Endodermal cell (in vitro differentiated cells): ENCODE results near the gene TDRD7. TPM values are rescaled to one million over a fixed set of nuclear protein-coding genes. Genes with fewer than 3 reads are reported as not detected.

Source experiments
- DNase-seq: peaks from one replicate; pipeline ENCODE4 v3.0.0-alpha.2; 2017
- H3K27ac ChIP-seq: 2 replicates; pipeline ENCODE4 v1.5.1; 2013; ENCODE audit warnings: mild to moderate bottlenecking, low read depth, low read length, moderate library complexity
- H3K27me3 ChIP-seq: 2 replicates; pipeline ENCODE4 v1.6.1; 2013; ENCODE audit warnings: mild to moderate bottlenecking, low read length, moderate library complexity; ENCODE audit not compliant: insufficient read depth, control insufficient read depth, poor library complexity, severe bottlenecking
- H3K36me3 ChIP-seq: 2 replicates; pipeline ENCODE4 v1.7.0; 2013; ENCODE audit warnings: mild to moderate bottlenecking, low read length, moderate library complexity; ENCODE audit not compliant: control insufficient read depth, insufficient read depth
- H3K4me1 ChIP-seq: one replicate; pipeline ENCODE4 v1.7.0; 2013; ENCODE audit warnings: low read length; ENCODE audit not compliant: control insufficient read depth, insufficient read depth
- H3K4me3 ChIP-seq: 2 replicates; pipeline ENCODE4 v1.5.1; 2013; ENCODE audit warnings: mild to moderate bottlenecking, low read length, moderate library complexity
- H3K9ac ChIP-seq: 2 replicates; pipeline ENCODE4 v1.6.1; 2013; ENCODE audit warnings: mild to moderate bottlenecking, low read length, moderate library complexity; ENCODE audit not compliant: poor library complexity, severe bottlenecking; ENCODE audit errors: extremely low read depth
- H3K9me3 ChIP-seq: 2 replicates; pipeline ENCODE4 v1.6.1; 2013; ENCODE audit warnings: mild to moderate bottlenecking, low read length, moderate library complexity; ENCODE audit not compliant: control insufficient read depth
- H3K27ac Mint-ChIP-seq: 2 replicates; pipeline ENCODE4 v1.8.0; 2020; ENCODE audit warnings: mixed read lengths
- H3K27me3 Mint-ChIP-seq: 2 replicates; pipeline ENCODE4 v1.8.0; 2021; ENCODE audit warnings: mild to moderate bottlenecking, mixed read lengths; ENCODE audit not compliant: insufficient read depth
- H3K36me3 Mint-ChIP-seq: 2 replicates; pipeline ENCODE4 v1.8.0; 2020; ENCODE audit warnings: low read depth, mixed read lengths
- H3K4me1 Mint-ChIP-seq: 2 replicates; pipeline ENCODE4 v1.8.0; 2020; ENCODE audit warnings: mixed read lengths
- H3K4me3 Mint-ChIP-seq: 2 replicates; pipeline ENCODE4 v1.8.0; 2020; ENCODE audit warnings: mild to moderate bottlenecking, moderate library complexity, mixed read lengths
- H3K9me3 Mint-ChIP-seq: 2 replicates; pipeline ENCODE4 v1.8.0; 2020; ENCODE audit warnings: mild to moderate bottlenecking, mixed read lengths
- WGBS, 2 experiments: methylation state at CpG; one replicate each; pipeline versions ENCODE4 v1.1.5 to v1.1.7; 2013; ENCODE audit warnings: missing lambda C conversion rate in 2 of 2, mixed read lengths in 1 of 2; ENCODE audit not compliant: insufficient coverage in 1 of 2, insufficient read length in 1 of 2; 5-methylcytosine and 5-hydroxymethylcytosine counted together
- total RNA-seq, 2 donors: library from RNA; stranded (reverse); fragmentation: NEBNext Ultra II Directional in 1 of 2; extraction: Animal tissue kit (Norgen Biotek cat#: 25700) in 1 of 2; gene quantifications; 2 replicates in 1 of 2; 3 replicates in 1 of 2; pipeline ENCODE4 v1.2.1, GENCODE V29; 2021
- TF ChIP-seq, protein P1 (sequence below): fragments of 200-600 bp; sonication (generic); conservative IDR thresholded peaks from 2 replicates; pipeline ENCODE4 v1.5.0; 2021; ENCODE audit warnings: antibody characterized with exemption, mild to moderate bottlenecking

TDRD7 gene
- total RNA-seq, 2 donors from 2014 or later = 25.9 to 31.9 TPM

DNA sequence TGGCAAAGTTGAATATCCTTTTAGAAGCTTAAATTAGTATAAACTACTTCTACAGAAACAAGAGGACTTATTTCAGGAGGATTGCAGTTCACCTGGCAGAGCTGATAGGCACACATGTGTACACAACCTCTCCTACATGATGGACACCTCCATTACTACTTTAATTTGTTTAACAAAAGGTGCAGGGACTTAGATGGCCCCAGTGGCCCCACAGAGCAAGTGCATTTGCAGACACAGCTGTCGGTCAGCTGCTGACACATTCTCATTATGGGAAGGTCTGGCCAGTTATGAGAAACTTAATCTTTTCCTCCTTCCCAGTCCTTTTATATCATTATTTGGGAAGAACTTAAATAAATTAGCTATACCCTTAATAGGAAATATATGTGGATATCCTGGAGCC is 28.3 kb downstream of the TDRD7 start:
- peaks cover 4% of the 10 kb centered on the region for H3K9me3 ChIP-seq
- peaks cover 38% of the 10 kb centered on the region for H3K4me1 Mint-ChIP-seq
- H3K36me3 Mint-ChIP-seq = peaks cover 14% of the 10 kb centered on the region
- peaks cover 38% of the 10 kb centered on the region for H3K36me3 ChIP-seq
- no peaks in the 10 kb centered on the region for H3K9me3 Mint-ChIP-seq
- no peak overlapping the region for H3K9ac ChIP-seq
- H3K27ac Mint-ChIP-seq = no peak overlapping the region
- no peaks in the 10 kb centered on the region for H3K27me3 Mint-ChIP-seq
- no peak overlapping the region for H3K4me3 Mint-ChIP-seq
- peaks cover 4% of the 10 kb centered on the region for H3K4me1 ChIP-seq
- WGBS, 2 experiments = 40 to 86% methylated on average over 1 of the region's 1 CpG
- no peak overlapping the region for H3K4me3 ChIP-seq
- TF ChIP-seq, protein P1, sequence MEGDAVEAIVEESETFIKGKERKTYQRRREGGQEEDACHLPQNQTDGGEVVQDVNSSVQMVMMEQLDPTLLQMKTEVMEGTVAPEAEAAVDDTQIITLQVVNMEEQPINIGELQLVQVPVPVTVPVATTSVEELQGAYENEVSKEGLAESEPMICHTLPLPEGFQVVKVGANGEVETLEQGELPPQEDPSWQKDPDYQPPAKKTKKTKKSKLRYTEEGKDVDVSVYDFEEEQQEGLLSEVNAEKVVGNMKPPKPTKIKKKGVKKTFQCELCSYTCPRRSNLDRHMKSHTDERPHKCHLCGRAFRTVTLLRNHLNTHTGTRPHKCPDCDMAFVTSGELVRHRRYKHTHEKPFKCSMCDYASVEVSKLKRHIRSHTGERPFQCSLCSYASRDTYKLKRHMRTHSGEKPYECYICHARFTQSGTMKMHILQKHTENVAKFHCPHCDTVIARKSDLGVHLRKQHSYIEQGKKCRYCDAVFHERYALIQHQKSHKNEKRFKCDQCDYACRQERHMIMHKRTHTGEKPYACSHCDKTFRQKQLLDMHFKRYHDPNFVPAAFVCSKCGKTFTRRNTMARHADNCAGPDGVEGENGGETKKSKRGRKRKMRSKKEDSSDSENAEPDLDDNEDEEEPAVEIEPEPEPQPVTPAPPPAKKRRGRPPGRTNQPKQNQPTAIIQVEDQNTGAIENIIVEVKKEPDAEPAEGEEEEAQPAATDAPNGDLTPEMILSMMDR = peak; percentile 54
- no peaks in the 10 kb centered on the region for H3K27me3 ChIP-seq
- no peak overlapping the region for H3K27ac ChIP-seq
- no peak for DNase-seq

GRCh38 chr9:97441729-97442128 is 29.8 kb downstream of the TDRD7 start:
- Histone ChIP-seq H3K36me3 (peaks cover 42% of the 10 kb centered on the region), H3K4me1 (peaks cover 2% of the 10 kb centered on the region), H3K27ac (no peak overlapping the region), H3K27me3 (no peaks in the 10 kb centered on the region), H3K9me3 (peaks cover 4% of the 10 kb centered on the region), H3K4me3 (no peak overlapping the region), H3K9ac (no peak overlapping the region)
- H3K4me3 Mint-ChIP-seq = no peak overlapping the region
- WGBS, 2 experiments = 81 to 90% methylated on average over 2 of the region's 2 CpGs
- H3K9me3 Mint-ChIP-seq = no peaks in the 10 kb centered on the region
- DNase-seq = no peak
- no peak overlapping the region for H3K27ac Mint-ChIP-seq
- H3K36me3 Mint-ChIP-seq = peaks cover 14% of the 10 kb centered on the region
- H3K27me3 Mint-ChIP-seq = no peaks in the 10 kb centered on the region
- peaks cover 34% of the 10 kb centered on the region for H3K4me1 Mint-ChIP-seq
- TF ChIP-seq, protein P1 = no peak

DNA sequence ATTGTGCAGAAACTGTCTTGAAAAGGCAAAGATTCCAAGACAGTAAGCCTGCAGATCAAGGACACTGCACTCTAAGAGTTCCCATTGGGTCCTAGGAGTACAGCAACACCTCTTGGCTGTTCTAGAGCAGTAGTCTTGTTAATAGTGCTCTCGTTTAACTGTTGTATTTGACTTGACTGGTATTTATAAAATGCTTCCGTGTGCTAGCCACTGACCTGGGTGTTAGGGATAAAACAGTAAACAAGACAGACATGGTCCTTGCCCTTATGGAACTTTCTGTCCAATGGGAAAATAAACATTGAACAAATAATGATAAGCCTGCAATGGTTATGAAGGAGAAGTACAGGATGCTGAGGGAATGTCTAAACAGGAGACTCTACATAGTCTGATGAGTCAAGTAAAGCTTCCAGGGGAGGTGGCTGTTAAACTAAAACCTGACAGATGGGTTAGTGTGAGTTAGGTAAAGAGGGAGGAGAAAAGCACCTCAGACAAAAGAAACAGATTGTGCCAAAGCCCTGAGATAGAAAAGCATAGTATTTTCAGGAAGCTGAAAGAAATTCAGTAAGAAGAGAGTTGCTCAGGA is 33.3 kb downstream of the TDRD7 start:
- Mint-ChIP-seq H3K4me3 (no peak overlapping the region), H3K27ac (no peak overlapping the region), H3K4me1 (peaks cover 14% of the 10 kb centered on the region), H3K27me3 (no peaks in the 10 kb centered on the region), H3K36me3 (peaks cover 32% of the 10 kb centered on the region), H3K9me3 (no peaks in the 10 kb centered on the region)
- WGBS, 2 experiments = 85 to 100% methylated on average over 2 of the region's 2 CpGs
- no peak overlapping the region for H3K27ac ChIP-seq
- no peak overlapping the region for H3K4me3 ChIP-seq
- H3K36me3 ChIP-seq = peaks cover 62% of the 10 kb centered on the region
- H3K4me1 ChIP-seq = no peaks in the 10 kb centered on the region
- no peaks in the 10 kb centered on the region for H3K9me3 ChIP-seq
- no peaks in the 10 kb centered on the region for H3K27me3 ChIP-seq
- DNase-seq = no peak
- H3K9ac ChIP-seq = no peak overlapping the region
- TF ChIP-seq, protein P1 = no peak
